Pancreas (tissue), 10 donors: Measurements from ENCODE around the gene PXMP4. TPM values are rescaled to one million over a fixed set of nuclear protein-coding genes. Genes with fewer than 3 reads are reported as not detected.

Experiments used
- ATAC-seq, 4 donors: fragments of 200-7000 bp; cut with Tn5 transposase; one replicate each; pipeline versions ENCODE4 v1.8.0 to v1.9.1; 2020; ENCODE audit warnings: mild to moderate bottlenecking in 4 of 4, moderate library complexity in 4 of 4
- DNase-seq, 6 donors: peaks; one replicate each; pipeline ENCODE4 v3.0.0-alpha.2; 2020
- FAIRE-seq: peaks from 2 replicates; lab custom pipeline; 2012; peaks lifted over from hg19 to GRCh38; lab: Jason Lieb, UNC
- H3K27ac ChIP-seq, 4 donors: fragments of 200-600 bp; sonication (generic); 1 replicate in 3 of 4; 2 replicates in 1 of 4; pipeline versions ENCODE4 v1.5.0 to v1.8.0; 2020
- H3K27me3 ChIP-seq, 4 donors: fragments of 200-600 bp; one replicate each; pipeline ENCODE4 v1.8.0; 2021
- H3K36me3 ChIP-seq, 3 donors: fragments of 200-600 bp; sonication (generic) in 1 of 3; one replicate each; pipeline versions ENCODE4 v1.5.0 to v1.8.0; 2020 to 2021
- H3K4me1 ChIP-seq, 3 donors: fragments of 200-600 bp; one replicate each; pipeline ENCODE4 v1.8.0; 2021
- H3K4me3 ChIP-seq, 4 donors: fragments of 200-600 bp; sonication (generic) in 2 of 4; one replicate each; pipeline versions ENCODE4 v1.5.0 to v1.8.0; 2020 to 2021
- H3K9me3 ChIP-seq, 4 donors: fragments of 200-600 bp; one replicate each; pipeline ENCODE4 v1.8.0; 2021
- WGBS, 2 donors: extraction: QIAGEN DNeasy Blood & Tissue Kit; methylation state at CpG; one replicate each; pipeline ENCODE4 v1.1.7; 2013; 5-methylcytosine and 5-hydroxymethylcytosine counted together
- intact Hi-C, 3 donors: fragments of 100-400 bp; cut with DNase I; formaldehyde crosslinking; loops; one replicate each; pipeline versions ENCODE4 v1.11.1 to v1.14.2; 2022
- polyA plus RNA-seq, 2 donors: library from polyadenylated mRNA; stranded (reverse); fragments of 200-250 nt; gene quantifications; one replicate each; pipeline ENCODE4 v1.2.3, GENCODE V29; 2013
- total RNA-seq, 6 donors: library from RNA; stranded (reverse); fragmentation: NEBNext Ultra II Directional in 4 of 6; extraction: Animal tissue kit (Norgen Biotek cat#: 25700) in 4 of 6; gene quantifications; one replicate each; pipeline versions ENCODE4 v1.2.1 to v1.2.4, GENCODE V29; 2021 to 2023
- TF ChIP-seq, protein P1 (sequence below), 4 donors: fragments of 200-600 bp; sonication (generic) in 3 of 4; IDR thresholded peaks; one replicate each; pipeline versions ENCODE4 v1.5.0 to v1.8.0; 2021; ENCODE audit warnings: antibody characterized with exemption in 4 of 4
- donor health status: healthy with polysubstance abuse.
- donor health status: DM: no; HTN: no; CAD: no; lungs with moderate emphysema.
- donor health status: DM: no; HTN: no; CAD: no.
- donor health status: control.
- donor health status: control.
- donor health status: Bipolar disorder and iron deficiency.
- donor health status: DM: yes; HTN: yes; CAD: no.
- donor health status: DM: no; HTN: no; CAD: no.
- donor health status: DM: no; HTN: no; CAD: no.
- donor health status: DM: yes; HTN: yes; CAD: no.

PXMP4 gene
- total and polyA plus RNA-seq, 8 donors, result 2.1 to 8.2 (median 5.4) TPM

DNA sequence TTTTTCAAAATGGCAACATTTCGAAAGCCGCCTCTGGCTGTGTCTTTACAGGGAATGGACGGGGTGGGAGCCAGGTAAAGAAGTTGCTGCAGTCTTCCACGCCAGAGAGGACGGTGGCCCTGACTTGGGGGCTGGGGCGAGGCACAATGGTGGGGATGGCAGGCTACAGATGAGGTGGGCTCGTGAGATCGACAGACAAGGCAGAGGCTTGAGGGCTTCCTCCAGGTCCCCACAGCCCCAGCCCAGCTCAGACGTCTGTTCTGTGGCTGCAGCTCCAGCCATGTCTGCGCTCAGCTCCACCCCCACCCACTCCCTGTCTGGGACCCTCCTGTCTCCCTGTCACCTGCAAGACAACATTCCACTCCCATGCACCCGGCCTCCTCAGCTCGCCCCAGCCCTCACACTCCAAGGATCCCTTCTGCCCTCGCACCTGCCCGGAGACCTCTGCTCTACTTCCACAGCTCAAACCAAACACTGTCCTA, 65.4 kb downstream of the PXMP4 start:
- no peaks in the 10 kb centered on the region for H3K27me3 ChIP-seq
- intact Hi-C loops, result loop anchor here in 1 of 3 donors (5.0 kb wide), 1 partner anchor 192 kb away; no protein-coding TSS in a partner anchor
- WGBS, 2 donors, result 38 to 39% methylated on average over 14 of the region's 14 CpGs
- no peak for FAIRE-seq
- DNase-seq, result peak in 3 of 6 donors; percentile 29 to 80 (median 66)
- H3K4me3 ChIP-seq, result no peak overlapping the region
- peak in 3 of 4 donors; percentile 0 to 45 (median 1) for ATAC-seq
- peaks cover 0 to 7% (median 0%) of the 10 kb centered on the region in 3 donors for H3K36me3 ChIP-seq
- H3K4me1 ChIP-seq, result peaks cover 21 to 27% (median 26%) of the 10 kb centered on the region in 3 donors
- H3K27ac ChIP-seq, result peak overlapping the region; percentile 77 to 91 (median 82)
- TF ChIP-seq, protein P1, sequence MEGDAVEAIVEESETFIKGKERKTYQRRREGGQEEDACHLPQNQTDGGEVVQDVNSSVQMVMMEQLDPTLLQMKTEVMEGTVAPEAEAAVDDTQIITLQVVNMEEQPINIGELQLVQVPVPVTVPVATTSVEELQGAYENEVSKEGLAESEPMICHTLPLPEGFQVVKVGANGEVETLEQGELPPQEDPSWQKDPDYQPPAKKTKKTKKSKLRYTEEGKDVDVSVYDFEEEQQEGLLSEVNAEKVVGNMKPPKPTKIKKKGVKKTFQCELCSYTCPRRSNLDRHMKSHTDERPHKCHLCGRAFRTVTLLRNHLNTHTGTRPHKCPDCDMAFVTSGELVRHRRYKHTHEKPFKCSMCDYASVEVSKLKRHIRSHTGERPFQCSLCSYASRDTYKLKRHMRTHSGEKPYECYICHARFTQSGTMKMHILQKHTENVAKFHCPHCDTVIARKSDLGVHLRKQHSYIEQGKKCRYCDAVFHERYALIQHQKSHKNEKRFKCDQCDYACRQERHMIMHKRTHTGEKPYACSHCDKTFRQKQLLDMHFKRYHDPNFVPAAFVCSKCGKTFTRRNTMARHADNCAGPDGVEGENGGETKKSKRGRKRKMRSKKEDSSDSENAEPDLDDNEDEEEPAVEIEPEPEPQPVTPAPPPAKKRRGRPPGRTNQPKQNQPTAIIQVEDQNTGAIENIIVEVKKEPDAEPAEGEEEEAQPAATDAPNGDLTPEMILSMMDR (IDR thresholded peaks at IDR 0.05), result no peak
- no peaks in the 10 kb centered on the region for H3K9me3 ChIP-seq

DNA sequence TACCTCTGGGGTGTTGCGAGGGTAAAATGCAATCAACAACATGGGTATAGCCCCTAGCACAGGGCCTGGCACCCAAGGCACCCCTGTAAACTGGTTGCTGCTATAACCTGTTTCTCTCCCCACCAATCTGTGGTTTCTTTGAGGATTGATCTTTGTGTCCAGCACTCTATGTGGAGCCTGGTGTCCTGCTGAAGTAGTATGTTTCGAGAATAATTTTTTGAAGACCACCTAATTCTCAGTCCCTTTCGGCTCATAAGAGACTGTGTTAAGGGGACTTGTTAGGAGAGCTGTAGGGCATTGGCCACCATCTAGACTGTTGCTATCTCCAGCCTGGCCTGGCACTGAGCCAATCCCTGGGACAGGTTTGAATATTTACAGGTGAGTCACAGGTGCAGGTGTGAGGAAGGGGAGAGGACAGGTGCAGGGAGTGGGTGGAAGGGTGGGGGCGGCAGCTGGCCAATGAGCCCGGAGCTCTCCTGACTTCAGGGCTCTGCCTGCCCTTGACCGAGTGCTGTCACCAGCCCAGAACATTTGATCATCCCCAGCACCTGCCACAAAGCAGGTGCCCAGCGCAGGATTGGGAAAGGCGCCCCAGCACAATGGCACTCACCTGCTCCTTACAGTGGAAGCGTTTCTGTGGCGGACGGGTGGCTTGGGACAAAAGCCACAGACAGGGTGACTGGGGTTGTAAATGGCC, 66.1 kb downstream of the PXMP4 start:
- TF ChIP-seq, protein P1 (IDR thresholded peaks at IDR 0.05), result no peak
- intact Hi-C loops, result no loop called here
- DNase-seq, result peak; percentile 97 to 99 (median 98)
- WGBS, 2 donors, result 25 to 29% methylated on average over 11 of the region's 11 CpGs
- no peaks in the 10 kb centered on the region for H3K27me3 ChIP-seq
- H3K4me1 ChIP-seq, result peaks cover 21 to 27% (median 27%) of the 10 kb centered on the region in 3 donors
- H3K36me3 ChIP-seq, result peaks cover 0 to 7% (median 0%) of the 10 kb centered on the region in 3 donors
- no peaks in the 10 kb centered on the region for H3K9me3 ChIP-seq
- FAIRE-seq, result no peak
- H3K27ac ChIP-seq, result peak overlapping the region; percentile 77 to 91 (median 82)
- ATAC-seq, result peak; percentile 89 to 94 (median 91)
- H3K4me3 ChIP-seq, result no peak overlapping the region

DNA sequence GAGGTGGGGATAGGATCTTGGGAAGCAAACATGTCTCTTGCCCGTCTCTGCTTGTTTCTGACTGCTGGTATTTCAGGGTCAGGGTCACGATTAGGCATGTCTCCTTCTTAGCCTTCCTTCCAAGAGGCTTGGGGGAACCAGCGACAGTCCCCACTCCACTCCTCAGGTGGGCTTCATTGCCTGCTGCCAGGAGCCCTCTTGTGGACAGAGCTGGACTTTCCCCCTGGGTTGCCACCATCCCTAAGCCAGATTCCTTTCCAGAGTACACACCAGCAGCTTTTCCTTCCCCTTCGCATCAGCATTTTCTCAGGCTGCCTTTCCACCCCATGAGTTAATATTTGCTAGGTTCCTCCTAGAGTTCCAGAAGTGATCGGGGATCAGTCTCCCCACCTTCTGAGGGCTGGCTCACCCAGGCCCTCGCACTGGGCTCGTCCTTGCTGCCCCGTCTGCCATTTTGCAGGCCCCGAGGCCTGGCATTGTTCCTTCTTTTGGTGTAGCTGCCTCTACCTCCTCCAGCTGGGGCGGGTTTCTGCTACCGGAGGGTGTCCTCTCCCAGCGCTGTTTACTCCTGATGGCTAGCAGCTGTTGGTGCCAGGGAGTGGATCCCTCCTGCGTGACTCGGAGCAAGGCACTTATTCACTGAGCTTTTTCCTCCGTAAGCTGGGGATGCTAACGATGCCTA, 66.8 kb downstream of the PXMP4 start:
- 29 to 33% methylated on average over 16 of the region's 16 CpGs for WGBS, 2 donors

More for the DNA sequence above, 66.8 kb downstream of the PXMP4 start:
- TF ChIP-seq, protein P1 (IDR thresholded peaks at IDR 0.05), result peak; percentile 34 to 70 (median 60)
- intact Hi-C loops, result no loop called here
- peaks cover 25 to 34% (median 33%) of the 10 kb centered on the region in 3 donors for H3K4me1 ChIP-seq
- ATAC-seq (peak; percentile 61 to 79 (median 70)), DNase-seq (peak in 4 of 6 donors; percentile 69 to 71 (median 70)), FAIRE-seq (no peak)
- H3K4me3 ChIP-seq, result no peak overlapping the region
- H3K9me3 ChIP-seq, result no peaks in the 10 kb centered on the region
- H3K27ac ChIP-seq, result peak overlapping the region; percentile 77 to 91 (median 82)
- no peaks in the 10 kb centered on the region for H3K27me3 ChIP-seq
- H3K36me3 ChIP-seq, result peaks cover 0 to 7% (median 0%) of the 10 kb centered on the region in 3 donors

Other genes with a start within 250 kb of the PXMP4 start
- gene CBFA2T2, start 230.2 kb downstream of the PXMP4 start, total RNA-seq, result 10 to 100 TPM in 1 of 6 donors, 1 to 10 TPM in 5; 4.7 to 11.6 (median 7.2) TPM
- gene CBFA2T2, start 230.2 kb downstream of the PXMP4 start, polyA plus RNA-seq, result 1 to 10 TPM; 7.1 to 8.9 TPM
- gene C20orf144, start 58.0 kb downstream of the PXMP4 start, total RNA-seq, result under 1 TPM in 4 of 6 donors, not detected in 2; 0.09 to 0.14 (median 0.11) TPM
- under 1 TPM; 0.12 to 0.15 TPM for gene C20orf144, start 58.0 kb downstream of the PXMP4 start, polyA plus RNA-seq
- 1 to 10 TPM; 2.1 to 3.5 (median 2.7) TPM for gene ACTL10, start 53.4 kb downstream of the PXMP4 start, total RNA-seq
- gene ACTL10, start 53.4 kb downstream of the PXMP4 start, polyA plus RNA-seq, result 1 to 10 TPM; 1.6 to 2.2 TPM
- gene NECAB3, start 45.9 kb downstream of the PXMP4 start, total RNA-seq, result 10 to 100 TPM; 15.8 to 22.4 (median 18.8) TPM
- gene NECAB3, start 45.9 kb downstream of the PXMP4 start, polyA plus RNA-seq, result 10 to 100 TPM; 29.4 to 40.0 TPM
- gene E2F1, start 33.9 kb downstream of the PXMP4 start, total RNA-seq, result under 1 TPM; 0.23 to 0.92 (median 0.56) TPM
- gene E2F1, start 33.9 kb downstream of the PXMP4 start, polyA plus RNA-seq, result under 1 TPM; 0.54 to 0.91 TPM
- gene ZNF341, start 11.7 kb upstream of the PXMP4 start, total RNA-seq, result 1 to 10 TPM; 1.1 to 2.9 (median 1.4) TPM
- 1 to 10 TPM; 4.2 to 5.7 TPM for gene ZNF341, start 11.7 kb upstream of the PXMP4 start, polyA plus RNA-seq
- 10 to 100 TPM; 28.4 to 57.0 (median 37.2) TPM for gene CHMP4B, start 91.0 kb upstream of the PXMP4 start, total RNA-seq
- 10 to 100 TPM; 44.1 to 66.3 TPM for gene CHMP4B, start 91.0 kb upstream of the PXMP4 start, polyA plus RNA-seq